Measurements from ENCODE around the gene PRDM16. TPM values are rescaled to one million over a fixed set of nuclear protein-coding genes. Genes with fewer than 3 reads are reported as not detected.
A peak's percentile ranks its signal among the peaks of the same experiment; 100 is the strongest.

PRDM16 gene
- total and polyA plus RNA-seq, 2 of the 4 experiments (the other 2 are of a cell fraction): 0.02 TPM; not detected in 1

GRCh38 chr1:3443807-3444206 is 374.8 kb downstream of the PRDM16 start:
- Histone ChIP-seq H3K4me1 (ENCODE audit: control insufficient read depth, insufficient read depth, low read length) (no peaks in the 10 kb centered on the region), H3K4ac (ENCODE audit: low read depth, low read length) (no peak overlapping the region), H4K20me1 (ENCODE audit: insufficient read depth, low read length) (no peaks in the 10 kb centered on the region), H3K56ac (ENCODE audit: extremely low read depth, insufficient read depth, low read length) (no peak overlapping the region), H2BK120ac (ENCODE audit: low read depth, low read length) (no peak overlapping the region), H2AK5ac (ENCODE audit: low read depth, low read length) (no peak overlapping the region), H3K14ac (replicated peaks; ENCODE audit: low read depth, low read length) (no peak overlapping the region), H4K5ac (ENCODE audit: low read depth, low read length) (no peak overlapping the region), H3K27me3 (ENCODE audit: control insufficient read depth, insufficient read depth, low read length) (peaks cover 34% of the 10 kb centered on the region), H3K27ac (ENCODE audit: insufficient read depth, low read length) (no peak overlapping the region), H3K9me1 (ENCODE audit: insufficient read depth, low read length) (no peaks in the 10 kb centered on the region), H3K18ac (ENCODE audit: low read depth, low read length) (no peak overlapping the region), H3K9ac (ENCODE audit: low read depth, low read length) (no peak overlapping the region), H3K36me3 (ENCODE audit: control insufficient read depth, insufficient read depth, low read length) (no peaks in the 10 kb centered on the region), H3K79me1 (ENCODE audit: low read depth in 1 of 2, low read length in 2 of 2) (no peaks in the 10 kb centered on the region), H2AFZ (replicated peaks; ENCODE audit: low read length, poor library complexity) (no peak overlapping the region), H4K8ac (ENCODE audit: low read depth in 2 of 2, low read length in 2 of 2) (no peak overlapping the region), H3K9me3 (ENCODE audit: control insufficient read depth, insufficient read depth, low read length) (no peaks in the 10 kb centered on the region; the same call in 1 of the 2 replicates), H4K91ac (ENCODE audit: insufficient read depth, low read depth, low read length) (no peak overlapping the region), H2BK20ac (ENCODE audit: low read depth, low read length) (no peak overlapping the region), H3K4me3 (ENCODE audit: insufficient read depth, low read depth, low read length) (no peak overlapping the region), H2BK5ac (ENCODE audit: low read depth, low read length, poor library complexity, severe bottlenecking) (no peak overlapping the region), H2AK9ac (replicated peaks; ENCODE audit: low read depth, low read length, poor library complexity) (no peak overlapping the region), H2BK15ac (ENCODE audit: low read depth, low read length) (no peak overlapping the region), H3K23ac (ENCODE audit: low read depth, low read length) (no peak overlapping the region), H3K4me2 (ENCODE audit: low read depth, low read length) (no peak overlapping the region)
- TF ChIP-seq MXI1 (IDR thresholded peaks at IDR 0.05; ENCODE audit: borderline replicate concordance, low read depth, low read length): no peak
- no peak for TF ChIP-seq USF2 (IDR thresholded peaks at IDR 0.05; ENCODE audit: low read depth, low read length)
- TF ChIP-seq FOS (IDR thresholded peaks at IDR 0.05; ENCODE audit: low read depth, low read length): no peak
- TF ChIP-seq SMC3 (IDR thresholded peaks at IDR 0.05; ENCODE audit: low read depth, low read length): no peak
- TF ChIP-seq MAZ (IDR thresholded peaks at IDR 0.05; ENCODE audit: borderline replicate concordance, low read depth, low read length): no peak
- TF ChIP-seq RCOR1 (IDR thresholded peaks at IDR 0.05; ENCODE audit: insufficient replicate concordance, low read length): no peak
- no peak for TF ChIP-seq NFE2L2 (IDR thresholded peaks at IDR 0.05; ENCODE audit: low read depth, low read length)
- TF ChIP-seq RAD21 (IDR thresholded peaks at IDR 0.05; ENCODE audit: low read length): no peak
- dilution Hi-C loops (cut with HindIII; ENCODE audit: low sequenced_read_pairs, unreplicated experiment): no loop called here
- WGBS, 2 experiments (ENCODE audit: extremely low coverage in 2 of 2, insufficient read length in 1 of 2): no CpG with 5 or more reads among the region's 7 CpGs
- ATAC-seq (ENCODE audit: low read depth) (no peak), DNase-seq (peak; percentile 1)
- CTCF ChIA-PET: no interaction called here
- POLR2A ChIA-PET (ENCODE audit: unreplicated experiment): no interaction called here
- BruUV-seq (replicated peaks): no TSS peak
- intact Hi-C loops (cut with micrococcal nuclease): no loop called here
- in situ Hi-C loops (cut with MboI; ENCODE audit: low sequenced_read_pairs): no loop called here
